ENCODE data around the gene CHRNG.

The CHRNG gene

DNA sequence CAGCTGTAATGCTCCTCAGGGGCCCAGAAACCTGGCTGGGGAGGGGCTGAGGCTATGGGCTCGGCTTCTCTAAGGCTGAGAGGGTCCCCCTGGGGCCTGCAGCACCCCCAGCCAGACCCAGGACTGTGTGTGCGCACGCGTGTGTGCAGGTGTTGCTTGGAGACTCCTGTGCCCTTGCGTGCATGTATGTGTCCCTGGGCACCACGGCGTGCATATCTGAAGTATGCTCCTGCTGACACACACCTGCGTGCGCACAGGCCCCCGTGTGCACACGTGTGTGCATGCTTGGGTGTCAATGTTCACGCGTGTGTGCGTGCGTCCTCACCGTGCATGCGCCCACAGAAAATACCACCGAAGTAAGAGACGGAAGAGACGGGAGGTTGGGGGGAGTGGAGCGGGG, 37.0 kb upstream of the CHRNG start:
- CTCF ChIA-PET: interaction anchor here (0.7 kb wide), 1 partner anchor 21 kb away, joined by 3 read pairs; no protein-coding TSS in a partner anchor
- Histone ChIP-seq H3K4me3 (ENCODE audit: low read depth, low read length) (no peak overlapping the region), H3K4me1 (ENCODE audit: control insufficient read depth, insufficient read depth, low read length) (no peaks in the 10 kb centered on the region), H3K9me3 (ENCODE audit: control insufficient read depth, insufficient read depth, low read depth, low read length) (no peaks in the 10 kb centered on the region), H3K36me3 (ENCODE audit: control insufficient read depth in 2 of 2, insufficient read depth in 1 of 2, low read length in 2 of 2) (no peaks in the 10 kb centered on the region), H3K27ac (ENCODE audit: extremely low read depth, low read depth, low read length) (no peak overlapping the region)
- POLR2A ChIA-PET: no interaction called here
- TF ChIP-seq ZNF544 (tag by site-specific recombination; IDR thresholded peaks at IDR 0.05): no peak
- TF ChIP-seq ZNF521 (tag by site-specific recombination; IDR thresholded peaks at IDR 0.05): no peak
- no peak for TF ChIP-seq ZNF366 (tag by site-specific recombination; conservative IDR thresholded peaks at IDR 0.05)

DNA sequence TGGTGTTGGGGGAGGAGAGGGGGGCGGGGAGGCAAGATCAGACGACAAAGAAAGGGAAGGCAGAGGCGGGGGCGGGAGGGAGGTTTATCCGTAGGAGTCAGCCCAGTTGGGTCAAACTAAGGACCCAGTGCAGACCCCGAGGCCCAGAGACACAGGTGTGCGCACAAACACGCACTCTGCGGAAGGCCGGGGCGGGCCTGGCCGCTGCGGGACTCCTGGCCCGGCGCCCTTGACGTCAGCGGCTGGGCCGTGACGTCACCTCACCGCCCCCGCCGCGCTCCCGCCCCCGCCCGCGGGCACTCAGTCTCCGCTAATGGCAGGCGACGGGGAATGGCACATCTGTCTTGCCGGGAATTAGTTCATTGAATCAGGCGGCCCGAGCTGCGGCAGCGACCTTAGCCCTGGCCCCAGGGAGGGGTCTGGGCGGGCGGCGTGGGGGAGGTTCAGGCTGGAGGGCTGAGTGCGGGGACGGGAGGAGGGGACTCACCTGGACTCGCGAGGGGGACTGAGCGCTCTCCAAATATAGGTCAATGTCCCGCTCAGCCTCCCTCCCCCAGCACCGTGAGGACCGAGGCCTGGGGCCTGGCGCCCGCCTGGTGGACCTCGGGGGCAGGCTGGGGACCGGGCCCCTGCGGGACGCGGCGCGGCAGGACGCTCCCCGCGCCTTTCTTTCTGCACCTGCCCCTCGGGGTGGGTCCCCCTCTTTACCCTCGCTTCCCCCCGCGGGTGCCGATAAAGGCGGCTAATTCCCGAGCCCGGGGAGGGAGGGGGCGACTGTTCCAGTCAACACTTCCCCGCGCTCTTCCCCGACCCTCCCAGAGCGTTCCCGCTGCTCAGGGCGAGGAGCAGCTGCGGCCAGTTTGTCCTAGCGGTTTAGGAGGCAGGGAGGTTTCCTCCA, 36.3 kb upstream of the CHRNG start:
- CTCF ChIA-PET: no interaction called here
- Histone ChIP-seq H3K27ac (ENCODE audit: extremely low read depth, low read depth, low read length) (no peak overlapping the region), H3K9me3 (ENCODE audit: control insufficient read depth, insufficient read depth, low read depth, low read length) (no peaks in the 10 kb centered on the region), H3K36me3 (ENCODE audit: control insufficient read depth in 2 of 2, insufficient read depth in 1 of 2, low read length in 2 of 2) (no peaks in the 10 kb centered on the region), H3K4me1 (ENCODE audit: control insufficient read depth, insufficient read depth, low read length) (no peaks in the 10 kb centered on the region), H3K4me3 (ENCODE audit: low read depth, low read length) (peak overlapping the region; percentile 30)
- POLR2A ChIA-PET: no interaction called here
- TF ChIP-seq, protein P1, sequence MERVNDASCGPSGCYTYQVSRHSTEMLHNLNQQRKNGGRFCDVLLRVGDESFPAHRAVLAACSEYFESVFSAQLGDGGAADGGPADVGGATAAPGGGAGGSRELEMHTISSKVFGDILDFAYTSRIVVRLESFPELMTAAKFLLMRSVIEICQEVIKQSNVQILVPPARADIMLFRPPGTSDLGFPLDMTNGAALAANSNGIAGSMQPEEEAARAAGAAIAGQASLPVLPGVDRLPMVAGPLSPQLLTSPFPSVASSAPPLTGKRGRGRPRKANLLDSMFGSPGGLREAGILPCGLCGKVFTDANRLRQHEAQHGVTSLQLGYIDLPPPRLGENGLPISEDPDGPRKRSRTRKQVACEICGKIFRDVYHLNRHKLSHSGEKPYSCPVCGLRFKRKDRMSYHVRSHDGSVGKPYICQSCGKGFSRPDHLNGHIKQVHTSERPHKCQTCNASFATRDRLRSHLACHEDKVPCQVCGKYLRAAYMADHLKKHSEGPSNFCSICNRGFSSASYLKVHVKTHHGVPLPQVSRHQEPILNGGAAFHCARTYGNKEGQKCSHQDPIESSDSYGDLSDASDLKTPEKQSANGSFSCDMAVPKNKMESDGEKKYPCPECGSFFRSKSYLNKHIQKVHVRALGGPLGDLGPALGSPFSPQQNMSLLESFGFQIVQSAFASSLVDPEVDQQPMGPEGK (tag by site-specific recombination; IDR thresholded peaks at IDR 0.05): no peak
- no peak for TF ChIP-seq HOXD13 (CRISPR knock-in tag; IDR thresholded peaks at IDR 0.05; ENCODE audit: borderline replicate concordance)
- no peak for TF ChIP-seq SP7 (tag by site-specific recombination; IDR thresholded peaks at IDR 0.05)
- TF ChIP-seq, protein P2, sequence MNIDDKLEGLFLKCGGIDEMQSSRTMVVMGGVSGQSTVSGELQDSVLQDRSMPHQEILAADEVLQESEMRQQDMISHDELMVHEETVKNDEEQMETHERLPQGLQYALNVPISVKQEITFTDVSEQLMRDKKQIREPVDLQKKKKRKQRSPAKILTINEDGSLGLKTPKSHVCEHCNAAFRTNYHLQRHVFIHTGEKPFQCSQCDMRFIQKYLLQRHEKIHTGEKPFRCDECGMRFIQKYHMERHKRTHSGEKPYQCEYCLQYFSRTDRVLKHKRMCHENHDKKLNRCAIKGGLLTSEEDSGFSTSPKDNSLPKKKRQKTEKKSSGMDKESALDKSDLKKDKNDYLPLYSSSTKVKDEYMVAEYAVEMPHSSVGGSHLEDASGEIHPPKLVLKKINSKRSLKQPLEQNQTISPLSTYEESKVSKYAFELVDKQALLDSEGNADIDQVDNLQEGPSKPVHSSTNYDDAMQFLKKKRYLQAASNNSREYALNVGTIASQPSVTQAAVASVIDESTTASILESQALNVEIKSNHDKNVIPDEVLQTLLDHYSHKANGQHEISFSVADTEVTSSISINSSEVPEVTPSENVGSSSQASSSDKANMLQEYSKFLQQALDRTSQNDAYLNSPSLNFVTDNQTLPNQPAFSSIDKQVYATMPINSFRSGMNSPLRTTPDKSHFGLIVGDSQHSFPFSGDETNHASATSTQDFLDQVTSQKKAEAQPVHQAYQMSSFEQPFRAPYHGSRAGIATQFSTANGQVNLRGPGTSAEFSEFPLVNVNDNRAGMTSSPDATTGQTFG (tag by site-specific recombination; IDR thresholded peaks at IDR 0.05; ENCODE audit: borderline replicate concordance): no peak
- TF ChIP-seq HOXA7 (CRISPR knock-in tag; IDR thresholded peaks at IDR 0.05; ENCODE audit: borderline replicate concordance): no peak
- TF ChIP-seq ZNF433 (tag by site-specific recombination; IDR thresholded peaks at IDR 0.05; ENCODE audit: low read depth): no peak
- TF ChIP-seq KLF1 (tag by site-specific recombination; IDR thresholded peaks at IDR 0.05): no peak
- TF ChIP-seq ZNF670 (tag by site-specific recombination; IDR thresholded peaks at IDR 0.05; ENCODE audit: low read depth): no peak
- no peak for TF ChIP-seq ZEB2 (tag by site-specific recombination; IDR thresholded peaks at IDR 0.05)
- TF ChIP-seq ZNF394 (tag by site-specific recombination; IDR thresholded peaks at IDR 0.05; ENCODE audit: borderline replicate concordance): no peak
- TF ChIP-seq, protein P3, sequence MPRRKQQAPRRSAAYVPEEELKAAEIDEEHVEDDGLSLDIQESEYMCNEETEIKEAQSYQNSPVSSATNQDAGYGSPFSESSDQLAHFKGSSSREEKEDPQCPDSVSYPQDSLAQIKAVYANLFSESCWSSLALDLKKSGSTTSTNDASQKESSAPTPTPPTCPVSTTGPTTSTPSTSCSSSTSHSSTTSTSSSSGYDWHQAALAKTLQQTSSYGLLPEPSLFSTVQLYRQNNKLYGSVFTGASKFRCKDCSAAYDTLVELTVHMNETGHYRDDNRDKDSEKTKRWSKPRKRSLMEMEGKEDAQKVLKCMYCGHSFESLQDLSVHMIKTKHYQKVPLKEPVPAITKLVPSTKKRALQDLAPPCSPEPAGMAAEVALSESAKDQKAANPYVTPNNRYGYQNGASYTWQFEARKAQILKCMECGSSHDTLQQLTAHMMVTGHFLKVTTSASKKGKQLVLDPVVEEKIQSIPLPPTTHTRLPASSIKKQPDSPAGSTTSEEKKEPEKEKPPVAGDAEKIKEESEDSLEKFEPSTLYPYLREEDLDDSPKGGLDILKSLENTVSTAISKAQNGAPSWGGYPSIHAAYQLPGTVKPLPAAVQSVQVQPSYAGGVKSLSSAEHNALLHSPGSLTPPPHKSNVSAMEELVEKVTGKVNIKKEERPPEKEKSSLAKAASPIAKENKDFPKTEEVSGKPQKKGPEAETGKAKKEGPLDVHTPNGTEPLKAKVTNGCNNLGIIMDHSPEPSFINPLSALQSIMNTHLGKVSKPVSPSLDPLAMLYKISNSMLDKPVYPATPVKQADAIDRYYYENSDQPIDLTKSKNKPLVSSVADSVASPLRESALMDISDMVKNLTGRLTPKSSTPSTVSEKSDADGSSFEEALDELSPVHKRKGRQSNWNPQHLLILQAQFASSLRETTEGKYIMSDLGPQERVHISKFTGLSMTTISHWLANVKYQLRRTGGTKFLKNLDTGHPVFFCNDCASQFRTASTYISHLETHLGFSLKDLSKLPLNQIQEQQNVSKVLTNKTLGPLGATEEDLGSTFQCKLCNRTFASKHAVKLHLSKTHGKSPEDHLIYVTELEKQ (tag by site-specific recombination; IDR thresholded peaks at IDR 0.05; ENCODE audit: borderline replicate concordance): no peak
- TF ChIP-seq ZBTB17 (tag by site-specific recombination; IDR thresholded peaks at IDR 0.05): no peak
- TF ChIP-seq, protein P4, sequence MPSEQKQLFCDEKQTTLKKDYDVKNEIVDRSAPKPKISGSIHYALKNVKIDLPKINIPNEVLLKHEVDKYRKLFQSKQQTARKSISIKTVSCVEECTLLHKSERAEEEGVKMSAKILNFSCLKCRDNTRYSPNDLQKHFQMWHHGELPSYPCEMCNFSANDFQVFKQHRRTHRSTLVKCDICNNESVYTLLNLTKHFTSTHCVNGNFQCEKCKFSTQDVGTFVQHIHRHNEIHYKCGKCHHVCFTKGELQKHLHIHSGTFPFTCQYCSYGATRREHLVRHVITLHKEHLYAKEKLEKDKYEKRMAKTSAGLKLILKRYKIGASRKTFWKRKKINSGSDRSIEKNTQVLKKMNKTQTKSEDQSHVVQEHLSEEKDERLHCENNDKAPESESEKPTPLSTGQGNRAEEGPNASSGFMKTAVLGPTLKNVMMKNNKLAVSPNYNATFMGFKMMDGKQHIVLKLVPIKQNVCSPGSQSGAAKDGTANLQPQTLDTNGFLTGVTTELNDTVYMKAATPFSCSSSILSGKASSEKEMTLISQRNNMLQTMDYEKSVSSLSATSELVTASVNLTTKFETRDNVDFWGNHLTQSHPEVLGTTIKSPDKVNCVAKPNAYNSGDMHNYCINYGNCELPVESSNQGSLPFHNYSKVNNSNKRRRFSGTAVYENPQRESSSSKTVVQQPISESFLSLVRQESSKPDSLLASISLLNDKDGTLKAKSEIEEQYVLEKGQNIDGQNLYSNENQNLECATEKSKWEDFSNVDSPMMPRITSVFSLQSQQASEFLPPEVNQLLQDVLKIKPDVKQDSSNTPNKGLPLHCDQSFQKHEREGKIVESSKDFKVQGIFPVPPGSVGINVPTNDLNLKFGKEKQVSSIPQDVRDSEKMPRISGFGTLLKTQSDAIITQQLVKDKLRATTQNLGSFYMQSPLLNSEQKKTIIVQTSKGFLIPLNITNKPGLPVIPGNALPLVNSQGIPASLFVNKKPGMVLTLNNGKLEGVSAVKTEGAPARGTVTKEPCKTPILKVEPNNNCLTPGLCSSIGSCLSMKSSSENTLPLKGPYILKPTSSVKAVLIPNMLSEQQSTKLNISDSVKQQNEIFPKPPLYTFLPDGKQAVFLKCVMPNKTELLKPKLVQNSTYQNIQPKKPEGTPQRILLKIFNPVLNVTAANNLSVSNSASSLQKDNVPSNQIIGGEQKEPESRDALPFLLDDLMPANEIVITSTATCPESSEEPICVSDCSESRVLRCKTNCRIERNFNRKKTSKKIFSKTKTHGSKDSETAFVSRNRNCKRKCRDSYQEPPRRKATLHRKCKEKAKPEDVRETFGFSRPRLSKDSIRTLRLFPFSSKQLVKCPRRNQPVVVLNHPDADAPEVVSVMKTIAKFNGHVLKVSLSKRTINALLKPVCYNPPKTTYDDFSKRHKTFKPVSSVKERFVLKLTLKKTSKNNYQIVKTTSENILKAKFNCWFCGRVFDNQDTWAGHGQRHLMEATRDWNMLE (tag by site-specific recombination; conservative IDR thresholded peaks at IDR 0.05; ENCODE audit: low read depth): no peak
- TF ChIP-seq ZNF837 (tag by site-specific recombination; IDR thresholded peaks at IDR 0.05): no peak
- no peak for TF ChIP-seq ZNF600 (tag by site-specific recombination; IDR thresholded peaks at IDR 0.05)
- no peak for TF ChIP-seq ZNF624 (tag by site-specific recombination; IDR thresholded peaks at IDR 0.05)
- TF ChIP-seq BCL11B (tag by site-specific recombination; IDR thresholded peaks at IDR 0.05; ENCODE audit: low read depth): no peak
